HUES6 (cell line): ENCODE measurements around the gene HK1.
"Not testable (repeated sequence)": the region's sequence is repeated elsewhere in the genome, so short reads cannot be mapped to it uniquely, and the experiment has no call there.

ENCODE experiments used
- H3K27ac ChIP-seq: 2 replicates; pipeline ENCODE4 v1.7.0; 2013; ENCODE audit warnings: low read depth, mild to moderate bottlenecking, low read length, inconsistent platforms
- H3K27me3 ChIP-seq: 2 replicates; pipeline ENCODE4 v1.6.1; 2013; ENCODE audit warnings: low read length; ENCODE audit not compliant: control insufficient read depth, insufficient read depth
- H3K36me3 ChIP-seq: 2 replicates; pipeline ENCODE4 v1.6.1; 2013; ENCODE audit warnings: low read length; ENCODE audit not compliant: control insufficient read depth, insufficient read depth
- H3K4me1 ChIP-seq: 2 replicates; pipeline ENCODE4 v1.6.1; 2013; ENCODE audit warnings: low read length; ENCODE audit not compliant: control insufficient read depth, insufficient read depth
- H3K4me3 ChIP-seq: 2 replicates; pipeline ENCODE4 v1.5.1; 2013; ENCODE audit warnings: low read depth, low read length
- H3K9ac ChIP-seq: one replicate; pipeline ENCODE4 v1.6.1; 2013; ENCODE audit warnings: mild to moderate bottlenecking, low read length
- H3K9me3 ChIP-seq: 2 replicates; pipeline ENCODE4 v1.6.1; 2013; ENCODE audit warnings: low read depth, low read length; ENCODE audit not compliant: control insufficient read depth, insufficient read depth

The HK1 gene

DNA sequence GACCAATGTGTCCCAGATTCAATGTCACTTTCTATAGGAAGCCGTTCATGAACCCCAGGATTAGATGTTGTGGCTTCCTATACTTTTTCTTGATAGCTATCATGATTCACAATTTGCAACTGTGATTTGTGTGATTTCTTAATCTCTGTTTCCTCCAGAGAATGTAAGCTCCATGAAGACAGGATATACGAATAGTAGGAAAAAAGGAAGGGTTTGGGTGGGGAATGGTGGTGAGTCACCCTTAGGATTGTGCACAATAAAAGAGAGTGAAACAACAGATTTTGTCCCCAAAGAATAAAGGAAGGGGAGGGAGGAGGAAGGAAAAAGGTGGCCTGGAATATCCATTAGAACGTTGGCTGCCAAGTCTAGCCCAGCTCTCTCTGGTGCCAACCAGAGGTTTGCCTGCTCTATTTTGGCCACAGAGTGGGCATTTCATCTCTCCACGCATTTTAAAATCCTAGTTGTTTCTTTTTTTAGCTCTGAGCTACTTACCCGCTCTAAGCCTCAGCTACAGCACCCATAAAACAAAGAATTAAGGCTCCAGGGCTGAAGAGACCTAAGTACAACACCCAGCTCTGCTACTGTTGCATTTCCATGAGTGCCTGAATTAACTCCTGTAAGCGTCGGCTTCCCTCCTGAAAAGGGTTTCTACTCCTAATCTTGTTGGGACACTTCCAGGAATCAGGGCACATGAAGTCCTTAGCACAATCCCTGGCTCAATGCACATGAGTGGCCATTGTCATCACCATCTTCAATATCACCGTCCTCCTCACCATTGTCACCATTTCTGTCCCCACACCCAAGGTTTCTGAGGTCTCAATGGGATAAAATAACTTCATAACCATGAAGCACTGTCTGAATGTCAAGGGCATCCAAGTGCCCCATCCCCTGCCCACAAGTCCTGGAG, 3.5 kb downstream of the HK1 start:
- no peak overlapping the region for H3K9ac ChIP-seq
- no peaks in the 10 kb centered on the region for H3K9me3 ChIP-seq
- no peak overlapping the region for H3K27ac ChIP-seq
- H3K36me3 ChIP-seq = no peaks in the 10 kb centered on the region
- no peak overlapping the region for H3K4me3 ChIP-seq
- no peaks in the 10 kb centered on the region for H3K27me3 ChIP-seq
- H3K4me1 ChIP-seq = peaks cover 20% of the 10 kb centered on the region

DNA sequence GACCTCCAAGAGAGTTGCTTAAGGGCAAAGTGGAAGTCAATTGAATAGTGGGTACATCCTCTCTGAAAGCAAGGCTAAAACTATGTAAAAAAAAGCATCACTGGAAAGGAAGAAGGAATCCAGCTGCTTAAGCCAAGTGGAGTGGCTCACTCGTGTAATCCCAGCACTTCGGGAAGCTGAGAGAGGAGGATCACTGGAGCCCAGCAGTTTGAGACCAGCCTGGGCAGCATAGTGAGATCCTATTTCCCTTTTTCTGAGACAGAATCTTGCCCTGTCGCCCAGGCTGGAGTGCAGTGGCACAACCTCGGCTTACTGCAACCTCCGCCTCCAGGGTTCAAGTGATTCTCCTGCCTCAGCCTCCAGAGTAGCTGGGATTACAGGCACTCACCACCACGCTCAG, 6.1 kb downstream of the HK1 start:
- not testable (repeated sequence) for H3K9ac ChIP-seq, H3K9me3 ChIP-seq, H3K4me3 ChIP-seq, H3K27me3 ChIP-seq, H3K27ac ChIP-seq, H3K36me3 ChIP-seq
- H3K4me1 ChIP-seq = peaks cover 13% of the 10 kb centered on the region

DNA sequence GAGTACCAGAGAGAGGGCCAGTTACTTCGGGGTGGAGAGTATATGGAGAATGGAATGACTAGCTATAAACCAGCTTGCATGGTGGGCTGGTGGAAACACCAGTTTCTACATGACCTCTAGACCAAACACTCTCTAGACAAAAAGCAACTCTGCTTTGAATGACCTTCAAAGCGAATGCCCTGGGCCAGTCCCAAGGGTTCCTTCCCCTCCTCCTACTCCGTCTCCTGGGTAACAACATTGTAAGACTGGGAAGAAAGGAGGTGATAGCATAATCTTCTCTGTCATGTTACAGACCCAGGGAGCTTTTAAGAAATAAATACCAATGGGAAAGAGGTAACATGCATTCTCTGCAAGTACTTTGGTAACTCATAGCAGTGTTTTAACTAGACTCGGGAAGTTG, 7.4 kb downstream of the HK1 start:
- no peak overlapping the region for H3K4me3 ChIP-seq
- H3K9me3 ChIP-seq = no peaks in the 10 kb centered on the region
- no peaks in the 10 kb centered on the region for H3K36me3 ChIP-seq
- no peak overlapping the region for H3K9ac ChIP-seq
- H3K27ac ChIP-seq = no peak overlapping the region
- H3K4me1 ChIP-seq = peaks cover 13% of the 10 kb centered on the region
- no peaks in the 10 kb centered on the region for H3K27me3 ChIP-seq

DNA sequence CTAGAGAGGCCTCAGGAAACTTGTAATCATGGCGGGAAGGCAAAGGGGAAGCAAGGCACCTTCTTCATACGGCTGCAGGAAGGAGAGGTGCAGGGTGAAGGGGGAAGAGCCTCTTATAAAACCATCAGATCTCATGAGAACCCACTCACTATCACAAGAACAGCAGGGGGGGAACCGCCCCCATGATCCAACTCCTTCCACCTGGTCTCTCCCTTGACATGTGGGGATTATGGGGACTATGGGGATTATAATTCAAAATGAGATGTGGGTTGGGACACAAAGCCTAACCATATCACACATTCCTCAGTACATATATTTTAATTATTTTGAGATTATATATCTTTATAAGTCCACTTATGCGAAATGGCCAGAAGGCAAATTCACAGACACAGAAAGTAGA, 8.9 kb downstream of the HK1 start:
- no peak overlapping the region for H3K27ac ChIP-seq
- H3K4me3 ChIP-seq = no peak overlapping the region
- H3K4me1 ChIP-seq = peaks cover 13% of the 10 kb centered on the region
- H3K9ac ChIP-seq = no peak overlapping the region
- no peaks in the 10 kb centered on the region for H3K9me3 ChIP-seq
- H3K36me3 ChIP-seq = no peaks in the 10 kb centered on the region
- H3K27me3 ChIP-seq = no peaks in the 10 kb centered on the region

DNA sequence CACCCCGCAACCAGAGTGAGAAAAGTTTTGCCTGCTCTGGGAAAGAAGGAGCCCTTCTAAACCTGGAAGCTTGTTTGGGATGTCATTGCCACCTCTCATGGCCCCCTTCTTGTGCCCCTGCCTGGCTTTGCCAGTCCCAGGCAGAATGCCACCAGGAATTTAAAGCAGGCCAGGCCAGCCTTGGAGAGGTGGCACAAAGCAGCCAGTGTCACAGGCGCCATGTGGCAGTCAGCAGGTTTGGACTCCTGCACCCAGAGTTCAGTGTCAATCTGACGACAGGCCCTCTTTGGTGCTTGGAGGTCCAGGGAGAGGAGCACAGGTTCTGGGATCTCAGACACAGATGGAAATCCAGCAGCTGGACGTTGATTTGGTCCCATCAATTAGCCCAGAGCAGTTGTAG, 12.7 kb downstream of the HK1 start:
- no peaks in the 10 kb centered on the region for H3K36me3 ChIP-seq
- H3K9me3 ChIP-seq = no peaks in the 10 kb centered on the region
- H3K4me1 ChIP-seq = 0 out of 2 replicates have a peak, but pooled peaks cover 10% of the 10 kb centered on the region
- no peak overlapping the region for H3K27ac ChIP-seq
- no peak overlapping the region for H3K4me3 ChIP-seq
- no peaks in the 10 kb centered on the region for H3K27me3 ChIP-seq
- H3K9ac ChIP-seq = no peak overlapping the region

DNA sequence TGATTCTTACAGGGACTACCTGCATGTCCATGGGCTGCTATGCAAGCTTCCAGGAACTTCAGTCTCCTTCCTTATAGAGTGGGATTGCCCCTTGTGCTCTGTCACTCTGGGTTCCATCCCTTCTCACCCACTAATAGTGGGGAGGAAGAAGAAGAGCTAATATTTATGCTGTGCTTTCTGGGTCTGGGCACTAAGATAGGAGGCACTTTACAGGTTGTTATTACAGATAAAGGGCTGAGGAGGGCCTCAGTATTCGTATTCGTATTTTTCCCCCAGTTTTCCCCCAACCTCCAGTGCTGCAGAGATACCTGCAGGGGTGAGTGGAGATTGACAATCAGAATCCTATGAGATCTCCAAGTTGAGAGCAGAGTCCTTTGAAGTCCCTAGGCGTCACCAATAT, 14.2 kb downstream of the HK1 start:
- no peak overlapping the region for H3K4me3 ChIP-seq
- no peaks in the 10 kb centered on the region for H3K27me3 ChIP-seq
- H3K36me3 ChIP-seq = no peaks in the 10 kb centered on the region
- no peaks in the 10 kb centered on the region for H3K9me3 ChIP-seq
- no peak overlapping the region for H3K9ac ChIP-seq
- 0 out of 2 replicates have a peak, but pooled peaks cover 4% of the 10 kb centered on the region for H3K4me1 ChIP-seq
- no peak overlapping the region for H3K27ac ChIP-seq

DNA sequence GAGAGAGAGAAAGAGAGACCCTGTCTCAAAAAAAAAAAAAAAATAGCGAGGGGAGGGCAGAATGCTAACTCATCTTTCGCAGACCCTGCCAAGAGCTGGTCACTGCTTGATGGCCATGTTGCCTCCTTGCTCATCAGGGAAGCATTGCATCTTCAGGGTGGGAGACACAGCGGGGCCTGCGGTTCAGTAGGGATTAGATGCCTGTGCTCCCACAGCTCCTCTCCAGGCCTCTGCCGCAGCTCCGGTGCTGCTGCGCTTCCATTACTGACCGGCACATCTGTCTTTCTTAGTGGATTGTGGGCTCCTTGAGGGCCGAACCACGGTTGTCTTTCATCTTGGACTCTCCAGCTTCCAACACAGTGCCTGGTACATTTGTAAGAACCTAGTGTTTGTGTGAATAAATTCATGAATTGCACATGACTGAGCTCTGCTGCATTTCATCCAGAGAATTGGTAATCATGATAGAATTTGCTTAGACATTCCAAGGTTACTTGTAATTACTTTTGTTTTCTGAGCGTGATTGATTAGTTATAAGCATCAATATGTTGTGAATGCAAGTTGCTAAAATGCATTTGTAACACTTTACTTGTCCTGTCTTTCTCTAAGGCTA, 16.8 kb downstream of the HK1 start:
- no peaks in the 10 kb centered on the region for H3K9me3 ChIP-seq
- no peaks in the 10 kb centered on the region for H3K36me3 ChIP-seq
- H3K4me1 ChIP-seq = 0 out of 2 replicates have a peak, but pooled peaks cover 3% of the 10 kb centered on the region
- no peaks in the 10 kb centered on the region for H3K27me3 ChIP-seq
- H3K27ac ChIP-seq = no peak overlapping the region
- no peak overlapping the region for H3K4me3 ChIP-seq
- no peak overlapping the region for H3K9ac ChIP-seq

DNA sequence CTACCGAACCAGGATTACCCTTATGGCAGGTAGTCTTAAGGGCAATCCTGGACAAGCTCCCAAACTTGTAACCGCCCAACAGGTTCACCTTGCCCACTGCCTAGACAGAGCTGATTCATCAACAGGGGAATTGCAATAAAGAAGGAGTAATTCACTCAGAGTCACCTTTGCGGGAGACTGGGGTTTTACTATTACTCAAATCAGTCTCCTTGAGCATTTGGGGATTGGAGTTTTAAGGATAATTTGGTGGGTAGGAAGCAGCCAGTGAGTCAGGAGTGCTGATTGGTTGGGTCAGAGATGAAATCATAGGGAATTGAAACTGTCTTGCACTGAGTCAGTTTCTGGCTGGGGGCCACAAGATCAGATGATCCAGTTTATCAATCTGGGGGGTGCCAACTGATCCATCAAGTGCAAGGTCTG, 25.3 kb downstream of the HK1 start:
- Histone ChIP-seq H3K36me3 (no peaks in the 10 kb centered on the region), H3K27me3 (no peaks in the 10 kb centered on the region), H3K9me3 (peaks cover 9% of the 10 kb centered on the region), H3K9ac (no peak overlapping the region), H3K4me3 (no peak overlapping the region), H3K4me1 (no peaks in the 10 kb centered on the region), H3K27ac (no peak overlapping the region)

DNA sequence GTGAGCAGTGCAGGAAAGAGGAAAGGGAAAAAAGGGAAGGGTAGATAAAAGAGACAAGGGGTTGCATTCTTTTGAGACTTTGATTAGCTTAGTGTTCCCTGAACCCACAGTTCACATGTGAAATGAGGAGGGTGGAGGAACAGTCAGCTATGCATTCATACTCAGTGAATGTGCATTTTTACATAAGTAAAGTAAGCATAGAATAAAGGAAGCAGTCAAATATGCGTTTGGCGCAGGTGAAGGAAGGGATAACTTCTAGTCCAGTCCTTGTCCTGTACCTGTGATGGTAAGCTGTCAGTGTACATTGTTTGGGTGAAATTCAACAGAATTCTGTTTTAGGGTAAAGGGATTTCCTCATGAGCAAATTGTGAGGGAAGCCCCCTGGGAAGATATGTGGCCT, 28.1 kb downstream of the HK1 start:
- Histone ChIP-seq H3K9ac (no peak overlapping the region), H3K27me3 (no peaks in the 10 kb centered on the region), H3K4me1 (0 out of 2 replicates have a peak, but pooled peaks cover 4% of the 10 kb centered on the region), H3K27ac (no peak overlapping the region), H3K4me3 (no peak overlapping the region), H3K36me3 (no peaks in the 10 kb centered on the region), H3K9me3 (peaks cover 12% of the 10 kb centered on the region)

DNA sequence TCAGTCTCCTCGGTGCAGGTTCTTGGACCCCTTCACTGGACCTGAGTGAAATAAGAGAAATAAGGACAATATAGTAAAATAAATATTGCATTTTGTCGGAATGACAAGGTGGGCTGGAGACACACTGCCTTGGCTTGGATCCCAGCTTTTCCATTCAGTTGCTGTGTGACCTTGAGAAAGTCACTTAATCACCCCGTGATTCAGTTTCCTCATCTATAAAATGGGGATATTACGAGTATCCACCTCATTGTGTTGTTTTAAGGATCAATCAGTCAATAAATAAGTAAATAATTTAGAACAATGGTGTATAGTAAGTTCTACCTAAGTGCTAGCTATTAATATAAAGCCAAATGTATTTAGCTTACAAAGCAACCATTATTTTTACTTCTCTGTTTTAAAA, 29.1 kb downstream of the HK1 start:
- Histone ChIP-seq H3K9ac (no peak overlapping the region), H3K27me3 (no peaks in the 10 kb centered on the region), H3K27ac (no peak overlapping the region), H3K36me3 (no peaks in the 10 kb centered on the region), H3K4me3 (no peak overlapping the region), H3K4me1 (peaks cover 12% of the 10 kb centered on the region), H3K9me3 (peaks cover 12% of the 10 kb centered on the region)

DNA sequence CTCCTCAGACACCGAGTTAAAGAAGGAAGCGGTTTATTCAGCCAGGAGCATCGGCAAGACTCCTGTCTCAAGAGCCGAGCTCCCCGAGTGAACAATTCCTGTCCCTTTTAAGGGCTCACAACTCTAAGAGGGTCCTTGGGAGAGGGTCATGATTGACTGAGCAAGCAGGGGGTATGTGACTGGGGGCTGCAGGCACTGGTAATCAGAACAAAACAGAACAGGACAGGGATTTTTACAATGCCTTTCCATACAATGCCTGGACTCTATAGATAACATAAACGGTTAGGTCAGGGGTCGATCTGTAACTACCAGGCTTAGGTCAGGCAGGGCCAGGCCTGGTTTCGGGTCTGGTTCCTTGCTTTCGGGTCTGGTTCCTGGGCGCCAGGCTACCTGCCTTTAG, 30.0 kb downstream of the HK1 start:
- Histone ChIP-seq H3K4me1 (peaks cover 18% of the 10 kb centered on the region), H3K9me3 (peaks cover 12% of the 10 kb centered on the region)
- H3K4me3 ChIP-seq, H3K9ac ChIP-seq, H3K27ac ChIP-seq, H3K36me3 ChIP-seq, H3K27me3 ChIP-seq: not testable (repeated sequence)
